CD8-positive, alpha-beta memory T cell (primary cell): ENCODE results near the gene ADAMTS13. TPM values are rescaled to one million over a fixed set of nuclear protein-coding genes. Genes with fewer than 3 reads are reported as not detected.

Source experiments
- CTCF ChIA-PET: fragments of 350-600 bp; sonication (Branson Sonifier 250); formaldehyde crosslinking; loops from one replicate; lab custom pipeline; 2021; ENCODE audit warnings: antibody characterized with exemption; lab: Charles Lee
- POLR2A ChIA-PET: fragments of 350-600 bp; sonication (Branson Sonifier 250); formaldehyde crosslinking; loops from one replicate; lab custom pipeline; 2021; ENCODE audit warnings: antibody characterized with exemption; lab: Charles Lee
- DNase-seq, 5 donors: peaks; one replicate each; pipeline versions ENCODE4 v3.0.0 to v3.0.0-alpha.2; 2020 to 2022; ENCODE audit warnings: mixed read lengths in 1 of 5
- H3K27ac ChIP-seq: one replicate; pipeline ENCODE4 v1.7.0; 2013; ENCODE audit warnings: low read depth, mild to moderate bottlenecking, low read length, moderate library complexity
- H3K27me3 ChIP-seq: 2 replicates; pipeline ENCODE4 v1.7.0; 2013; ENCODE audit warnings: low read length, mild to moderate bottlenecking; ENCODE audit not compliant: insufficient read depth, poor library complexity, severe bottlenecking
- H3K36me3 ChIP-seq: 2 replicates; pipeline ENCODE4 v1.7.0; 2013; ENCODE audit warnings: mild to moderate bottlenecking, low read length, moderate library complexity; ENCODE audit not compliant: insufficient read depth
- H3K4me1 ChIP-seq: 2 replicates; pipeline ENCODE4 v1.7.0; 2013; ENCODE audit warnings: mild to moderate bottlenecking, low read length, moderate library complexity; ENCODE audit not compliant: insufficient read depth
- H3K4me3 ChIP-seq: 2 replicates; pipeline ENCODE4 v1.7.0; 2013; ENCODE audit warnings: mild to moderate bottlenecking, low read length
- H3K9me3 ChIP-seq: 2 replicates; pipeline ENCODE4 v1.7.0; 2013; ENCODE audit warnings: mild to moderate bottlenecking, low read length
- H3K27ac Mint-ChIP-seq, 8 donors: one replicate each; pipeline ENCODE4 v1.8.0; 2020 to 2021; ENCODE audit warnings: mixed read lengths in 8 of 8, mild to moderate bottlenecking in 6 of 8, inconsistent platforms in 3 of 8, moderate library complexity in 3 of 8
- H3K27me3 Mint-ChIP-seq, 2 donors: one replicate each; pipeline ENCODE4 v1.8.0; 2020 to 2021; ENCODE audit warnings: mixed read lengths in 2 of 2, mild to moderate bottlenecking in 1 of 2, moderate library complexity in 1 of 2
- H3K36me3 Mint-ChIP-seq, 3 donors: one replicate each; pipeline ENCODE4 v1.8.0; 2020 to 2021; ENCODE audit warnings: mixed read lengths in 3 of 3, inconsistent platforms in 1 of 3, mild to moderate bottlenecking in 1 of 3
- H3K4me1 Mint-ChIP-seq, 3 donors: one replicate each; pipeline ENCODE4 v1.8.0; 2020 to 2021; ENCODE audit warnings: mixed read lengths in 3 of 3, inconsistent platforms in 1 of 3, mild to moderate bottlenecking in 1 of 3
- H3K4me3 Mint-ChIP-seq, 7 donors: one replicate each; pipeline ENCODE4 v1.8.0; 2020 to 2021; ENCODE audit warnings: mixed read lengths in 7 of 7, mild to moderate bottlenecking in 6 of 7, moderate library complexity in 4 of 7, inconsistent platforms in 2 of 7
- H3K9me3 Mint-ChIP-seq, 5 donors: one replicate each; pipeline ENCODE4 v1.8.0; 2020 to 2022; ENCODE audit warnings: mixed read lengths in 5 of 5, mild to moderate bottlenecking in 3 of 5, moderate library complexity in 2 of 5, inconsistent platforms in 1 of 5
- polyA plus RNA-seq: library from polyadenylated mRNA; unstranded; fragments of 300-500 nt; fragmentation: Illumina TruSeq; gene quantifications from one replicate; pipeline ENCODE4 v1.2.3, GENCODE V29; 2021
- total RNA-seq, 2 experiments: library from RNA; stranded (reverse); gene quantifications; one replicate each; pipeline ENCODE4 v1.2.3, GENCODE V29; 2021

ADAMTS13 gene
- total and polyA plus RNA-seq, 3 experiments from 2014 or later, result 0.32 to 1.1 (median 1.0) TPM

GRCh38 chr9:133473743-133474142, 51.6 kb downstream of the ADAMTS13 start:
- H3K9me3 Mint-ChIP-seq, result no peaks in the 10 kb centered on the region
- peaks cover 0 to 13% (median 2%) of the 10 kb centered on the region in 3 donors for H3K4me1 Mint-ChIP-seq
- no peaks in the 10 kb centered on the region for H3K27me3 Mint-ChIP-seq
- no peak overlapping the region for H3K4me3 ChIP-seq
- no peak overlapping the region for H3K4me3 Mint-ChIP-seq
- peaks cover 0 to 10% (median 0%) of the 10 kb centered on the region in 3 donors for H3K36me3 Mint-ChIP-seq
- ChIA-PET CTCF (interaction anchor here (1.2 to 1.3 kb wide), 2 partner anchors 11 to 13 kb away, joined by 3 to 4 read pairs; no protein-coding TSS in a partner anchor), POLR2A (no interaction called here)
- no peaks in the 10 kb centered on the region for H3K27me3 ChIP-seq
- no peak for DNase-seq
- H3K4me1 ChIP-seq, result no peaks in the 10 kb centered on the region
- H3K27ac Mint-ChIP-seq, result no peak overlapping the region
- no peaks in the 10 kb centered on the region for H3K36me3 ChIP-seq
- H3K9me3 ChIP-seq, result no peaks in the 10 kb centered on the region
- no peak overlapping the region for H3K27ac ChIP-seq

DNA sequence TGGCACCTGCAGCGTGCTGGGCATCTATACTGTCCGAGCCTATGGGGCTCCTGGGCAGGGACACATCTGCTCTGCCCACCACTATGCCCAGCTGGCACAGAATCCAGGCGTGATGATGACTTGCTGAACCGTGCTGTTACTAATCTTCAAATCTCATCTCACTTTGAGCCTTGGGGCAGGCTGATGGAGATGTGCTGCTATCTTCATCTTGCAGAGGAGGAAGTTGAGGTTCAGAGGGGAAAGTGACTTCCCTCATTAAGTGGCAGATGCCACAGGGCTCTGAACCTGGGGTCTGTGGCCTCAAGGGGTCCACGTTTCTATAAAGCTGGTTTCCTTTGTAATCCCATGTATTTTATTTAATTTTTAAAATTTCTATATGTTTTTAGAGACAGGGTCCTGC, 52.0 kb downstream of the ADAMTS13 start:
- ChIA-PET CTCF (interaction anchor here (1.2 to 1.3 kb wide), 2 partner anchors 10 to 12 kb away, joined by 3 to 4 read pairs; no protein-coding TSS in a partner anchor), POLR2A (no interaction called here)
- no peaks in the 10 kb centered on the region for H3K27me3 Mint-ChIP-seq
- Histone ChIP-seq H3K9me3 (no peaks in the 10 kb centered on the region), H3K27ac (no peak overlapping the region), H3K4me3 (no peak overlapping the region), H3K4me1 (no peaks in the 10 kb centered on the region), H3K36me3 (no peaks in the 10 kb centered on the region), H3K27me3 (no peaks in the 10 kb centered on the region)
- peaks cover 0 to 10% (median 0%) of the 10 kb centered on the region in 3 donors for H3K36me3 Mint-ChIP-seq
- H3K9me3 Mint-ChIP-seq, result no peaks in the 10 kb centered on the region
- no peak overlapping the region for H3K27ac Mint-ChIP-seq
- no peak for DNase-seq
- peaks cover 0 to 13% (median 2%) of the 10 kb centered on the region in 3 donors for H3K4me1 Mint-ChIP-seq
- H3K4me3 Mint-ChIP-seq, result no peak overlapping the region

DNA sequence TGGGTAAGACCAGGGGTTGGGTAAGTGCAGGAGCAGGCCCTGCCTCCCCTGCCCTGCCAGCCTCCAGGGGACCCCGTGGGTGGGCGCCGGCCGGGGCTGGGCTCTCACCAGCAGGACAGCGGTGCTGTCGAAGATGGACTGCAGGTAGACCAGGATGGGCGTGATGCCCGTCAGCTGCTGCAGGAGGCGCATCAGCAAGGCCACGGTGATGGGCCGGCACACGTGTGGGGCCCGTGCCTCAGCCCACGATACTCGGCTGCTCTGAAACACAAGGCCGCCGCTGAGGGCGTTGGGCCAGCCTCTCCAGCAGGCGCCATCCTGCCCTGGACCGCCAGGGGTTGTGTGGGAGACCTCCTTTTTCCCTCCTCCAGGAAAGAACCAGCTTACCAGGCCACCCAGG, 52.7 kb downstream of the ADAMTS13 start:
- Mint-ChIP-seq H3K4me1 (peaks cover 6 to 19% (median 7%) of the 10 kb centered on the region in 3 donors), H3K27me3 (no peaks in the 10 kb centered on the region), H3K4me3 (no peak overlapping the region), H3K27ac (no peak overlapping the region), H3K36me3 (peaks cover 0 to 10% (median 0%) of the 10 kb centered on the region in 3 donors), H3K9me3 (no peaks in the 10 kb centered on the region)
- no peaks in the 10 kb centered on the region for H3K36me3 ChIP-seq
- no peak for DNase-seq
- H3K9me3 ChIP-seq, result no peaks in the 10 kb centered on the region
- no peaks in the 10 kb centered on the region for H3K27me3 ChIP-seq
- ChIA-PET POLR2A (no interaction called here), CTCF (interaction anchor here (1.2 kb wide), 1 partner anchor 9 kb away, joined by 3 read pairs; no protein-coding TSS in a partner anchor)
- no peak overlapping the region for H3K27ac ChIP-seq
- H3K4me3 ChIP-seq, result no peak overlapping the region
- H3K4me1 ChIP-seq, result peaks cover 6% of the 10 kb centered on the region

GRCh38 chr9:133475292-133476012, 53.3 kb downstream of the ADAMTS13 start:
- H3K9me3 ChIP-seq, result no peaks in the 10 kb centered on the region
- H3K27me3 Mint-ChIP-seq, result no peaks in the 10 kb centered on the region
- peaks cover 0 to 10% (median 0%) of the 10 kb centered on the region in 3 donors for H3K36me3 Mint-ChIP-seq
- no peak overlapping the region for H3K27ac ChIP-seq
- POLR2A ChIA-PET, result no interaction called here
- no peaks in the 10 kb centered on the region for H3K9me3 Mint-ChIP-seq
- H3K27ac Mint-ChIP-seq, result peak overlapping the region in 1 of 8 donors; percentile 61
- no peak overlapping the region for H3K4me3 Mint-ChIP-seq
- no peak for DNase-seq
- H3K4me3 ChIP-seq, result no peak overlapping the region
- CTCF ChIA-PET, result no interaction called here
- peaks cover 6% of the 10 kb centered on the region for H3K4me1 ChIP-seq
- H3K4me1 Mint-ChIP-seq, result peaks cover 9 to 22% (median 9%) of the 10 kb centered on the region in 3 donors
- H3K27me3 ChIP-seq, result no peaks in the 10 kb centered on the region
- no peaks in the 10 kb centered on the region for H3K36me3 ChIP-seq

- Histone ChIP-seq H3K27ac (no peak overlapping the region), H3K4me3 (no peak overlapping the region), H3K36me3 (no peaks in the 10 kb centered on the region), H3K4me1 (peaks cover 6% of the 10 kb centered on the region), H3K9me3 (no peaks in the 10 kb centered on the region), H3K27me3 (no peaks in the 10 kb centered on the region)
- no peak for DNase-seq
- ChIA-PET CTCF (interaction anchor here (2.0 kb wide), 1 partner anchor 16 kb away, joined by 7 read pairs; the partner anchor contains the start of gene CACFD1), POLR2A (no interaction called here)
- peak overlapping the region in 2 of 8 donors; percentile 14 to 17 for H3K27ac Mint-ChIP-seq
- H3K4me1 Mint-ChIP-seq, result peaks cover 9 to 22% (median 9%) of the 10 kb centered on the region in 3 donors
- peaks cover 0 to 10% (median 0%) of the 10 kb centered on the region in 3 donors for H3K36me3 Mint-ChIP-seq
- H3K4me3 Mint-ChIP-seq, result peak overlapping the region in 1 of 7 donors; percentile 28
- H3K9me3 Mint-ChIP-seq, result no peaks in the 10 kb centered on the region
- no peaks in the 10 kb centered on the region for H3K27me3 Mint-ChIP-seq
Measured at GRCh38 chr9:133476036-133476931, 54.1 kb downstream of the ADAMTS13 start.

DNA sequence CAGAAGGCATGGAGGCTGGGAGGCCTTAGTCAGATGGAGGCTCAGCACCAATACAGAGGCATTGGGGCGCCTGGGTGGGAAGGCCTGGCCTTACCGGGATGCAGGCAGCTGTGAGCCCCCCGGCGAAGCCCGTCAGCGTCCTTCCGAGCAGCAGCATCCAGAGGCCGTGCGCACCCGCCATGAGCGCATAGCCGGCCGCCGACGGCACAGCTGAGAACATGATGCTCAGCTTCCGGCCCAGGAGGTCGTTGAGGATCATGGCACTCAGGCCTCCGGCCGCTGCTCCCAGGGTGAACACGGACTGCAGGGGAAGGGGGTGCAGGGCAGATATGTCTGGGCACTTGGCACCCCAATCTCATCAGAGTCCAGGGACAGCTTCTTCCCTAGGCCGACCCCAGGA, 54.8 kb downstream of the ADAMTS13 start:
- CTCF ChIA-PET, result interaction anchor here (2.0 kb wide), 1 partner anchor 17 kb away, joined by 7 read pairs; the partner anchor contains the start of gene CACFD1
- Mint-ChIP-seq H3K9me3 (no peaks in the 10 kb centered on the region), H3K4me3 (no peak overlapping the region), H3K27me3 (no peaks in the 10 kb centered on the region), H3K36me3 (peaks cover 0 to 7% (median 0%) of the 10 kb centered on the region in 3 donors), H3K27ac (peak overlapping the region in 1 of 8 donors; percentile 33), H3K4me1 (peaks cover 9 to 22% (median 9%) of the 10 kb centered on the region in 3 donors)
- Histone ChIP-seq H3K36me3 (no peaks in the 10 kb centered on the region), H3K27me3 (no peaks in the 10 kb centered on the region), H3K27ac (no peak overlapping the region), H3K4me1 (peaks cover 6% of the 10 kb centered on the region), H3K4me3 (no peak overlapping the region), H3K9me3 (no peaks in the 10 kb centered on the region)
- POLR2A ChIA-PET, result no interaction called here
- DNase-seq, result no peak

- H3K9me3 ChIP-seq, result no peaks in the 10 kb centered on the region
- peak overlapping the region; percentile 2 to 84 (median 60) for H3K27ac Mint-ChIP-seq
- CTCF ChIA-PET, result interaction anchor here (1.0 to 2.0 kb wide), 3 partner anchors 17 to 60 kb away, joined by 3 to 7 read pairs (median 4); partner anchors contain the start of genes CACFD1 and REXO4
- H3K4me3 Mint-ChIP-seq, result peak overlapping the region in 5 of 7 donors; percentile 3 to 53 (median 46)
- H3K27me3 Mint-ChIP-seq, result no peaks in the 10 kb centered on the region
- no peaks in the 10 kb centered on the region for H3K27me3 ChIP-seq
- H3K36me3 ChIP-seq, result no peaks in the 10 kb centered on the region
- H3K9me3 Mint-ChIP-seq, result no peaks in the 10 kb centered on the region
- H3K36me3 Mint-ChIP-seq, result peaks cover 0 to 7% (median 0%) of the 10 kb centered on the region in 3 donors
- H3K4me1 Mint-ChIP-seq, result peaks cover 9 to 22% (median 9%) of the 10 kb centered on the region in 3 donors
- no peak for DNase-seq
- no peak overlapping the region for H3K4me3 ChIP-seq
- no peak overlapping the region for H3K27ac ChIP-seq
- POLR2A ChIA-PET, result no interaction called here
- peaks cover 6% of the 10 kb centered on the region for H3K4me1 ChIP-seq
Measured at GRCh38 chr9:133477461-133477860, 55.3 kb downstream of the ADAMTS13 start.
